ENCODE data around the gene ARMC3.
A peak's percentile ranks its signal among the peaks of the same experiment; 100 is the strongest.

Gene ARMC3

GRCh38 chr10:22931948-22932347, 4.1 kb downstream of the ARMC3 start:
- DNase-seq = no peak

GRCh38 chr10:22932626-22933370, 4.9 kb downstream of the ARMC3 start:
- DNase-seq = no peak

GRCh38 chr10:22934726-22935125, 6.9 kb downstream of the ARMC3 start:
- no peak for DNase-seq

GRCh38 chr10:22942437-22942836, 14.6 kb downstream of the ARMC3 start:
- DNase-seq = no peak

- no peak for DNase-seq
Measured at GRCh38 chr10:22945934-22946673, 18.3 kb downstream of the ARMC3 start.

GRCh38 chr10:22954970-22955369, 27.1 kb downstream of the ARMC3 start:
- no peak for DNase-seq

- no peak for DNase-seq
Measured at GRCh38 chr10:22958338-22958737, 30.5 kb downstream of the ARMC3 start.

DNA sequence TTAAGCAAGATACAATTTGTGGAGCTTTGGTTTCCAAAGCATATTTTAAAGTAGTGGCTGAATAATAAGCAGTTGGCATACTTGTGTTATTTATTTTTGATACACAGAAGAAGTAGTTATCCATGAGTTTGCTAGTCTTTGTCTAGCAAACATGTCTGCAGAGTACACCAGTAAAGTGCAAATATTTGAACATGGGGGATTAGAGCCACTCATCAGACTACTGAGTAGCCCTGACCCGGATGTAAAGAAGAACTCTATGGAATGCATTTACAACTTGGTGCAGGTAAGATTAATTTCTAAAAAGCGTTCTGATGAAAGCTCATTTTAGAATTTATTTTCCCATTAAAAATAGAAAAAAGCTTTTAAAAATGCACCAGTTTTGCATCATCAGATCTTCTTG, 31.4 kb downstream of the ARMC3 start:
- DNase-seq = no peak

DNA sequence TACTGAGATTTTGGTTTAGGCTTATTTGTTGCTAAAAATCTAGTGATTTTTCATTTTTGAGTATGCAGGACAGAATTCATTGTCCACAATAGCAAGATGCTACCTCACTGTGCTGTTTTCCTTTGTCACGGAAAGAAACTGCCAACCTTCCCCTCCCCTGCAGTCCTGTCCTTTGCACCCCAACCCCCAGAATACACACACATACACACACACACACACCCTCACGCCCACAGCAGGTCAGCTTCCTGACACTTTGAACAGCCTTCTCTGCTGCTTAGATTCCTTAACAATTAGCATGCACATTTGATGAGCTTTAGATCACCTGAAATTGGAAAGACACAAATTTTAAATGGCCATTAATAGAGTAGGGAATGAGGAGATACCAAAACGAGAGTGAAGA, 32.1 kb downstream of the ARMC3 start:
- DNase-seq = no peak

DNA sequence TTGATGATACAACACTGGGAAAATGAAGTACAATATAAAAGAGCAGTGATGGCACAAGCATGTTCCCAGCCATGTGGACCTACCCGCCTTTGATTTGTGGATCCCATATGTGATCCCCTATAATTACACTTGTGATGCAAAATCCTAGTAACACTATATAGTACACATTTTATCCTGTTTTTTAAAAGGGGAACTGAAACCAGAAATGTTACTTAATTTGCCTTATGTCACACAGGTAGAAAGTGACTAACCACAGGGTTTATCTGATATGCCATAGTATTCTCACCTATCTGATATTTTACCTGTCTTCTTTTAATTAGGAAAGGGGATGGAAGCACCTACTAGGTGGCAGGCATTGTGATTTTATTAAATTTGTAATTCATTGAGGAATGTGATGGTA, 35.0 kb downstream of the ARMC3 start:
- DNase-seq = no peak

- no peak for DNase-seq
Measured at GRCh38 chr10:22969704-22970103, 41.9 kb downstream of the ARMC3 start.

DNA sequence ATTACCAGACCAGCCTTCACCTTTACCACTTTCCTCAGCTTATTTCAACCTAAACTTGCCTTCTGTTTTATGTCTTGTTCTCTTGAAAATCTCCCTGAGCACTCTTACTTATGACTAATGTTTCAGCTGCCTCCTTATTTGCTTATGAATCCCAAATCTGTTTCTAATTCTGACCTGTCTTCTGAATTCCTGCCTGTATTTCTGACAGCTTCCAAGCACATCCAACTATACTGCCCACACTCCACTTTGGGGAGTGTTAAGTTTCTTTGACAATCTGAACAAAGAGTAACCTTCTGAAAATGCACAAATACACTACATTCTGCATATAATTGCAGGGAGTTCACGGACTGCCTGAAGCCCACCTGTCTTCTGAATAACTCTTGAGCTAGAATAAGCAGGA, 48.7 kb downstream of the ARMC3 start:
- DNase-seq = no peak

- no peak for DNase-seq
Measured at GRCh38 chr10:22977751-22978150, 49.9 kb downstream of the ARMC3 start.

DNA sequence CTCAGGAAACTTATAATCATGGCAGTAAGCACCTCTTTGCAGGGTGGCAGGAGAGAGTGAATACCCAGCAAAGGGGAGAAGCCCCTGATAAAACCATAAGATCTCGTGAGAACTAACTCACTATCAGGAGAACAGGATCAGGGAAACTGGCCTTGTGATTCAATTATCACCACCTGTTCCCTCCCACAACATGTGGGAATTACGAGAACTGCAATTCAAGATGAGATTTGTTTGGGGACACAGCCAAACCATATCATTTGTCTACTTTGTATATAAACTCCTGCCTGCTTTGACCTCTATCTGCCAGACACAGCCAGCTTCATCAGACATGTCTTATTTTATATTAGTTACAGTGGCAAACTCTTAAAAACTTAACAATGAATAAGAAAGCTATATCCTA, 50.4 kb downstream of the ARMC3 start:
- DNase-seq = no peak

- DNase-seq = no peak
Measured at GRCh38 chr10:22978918-22979317, 51.1 kb downstream of the ARMC3 start.

DNA sequence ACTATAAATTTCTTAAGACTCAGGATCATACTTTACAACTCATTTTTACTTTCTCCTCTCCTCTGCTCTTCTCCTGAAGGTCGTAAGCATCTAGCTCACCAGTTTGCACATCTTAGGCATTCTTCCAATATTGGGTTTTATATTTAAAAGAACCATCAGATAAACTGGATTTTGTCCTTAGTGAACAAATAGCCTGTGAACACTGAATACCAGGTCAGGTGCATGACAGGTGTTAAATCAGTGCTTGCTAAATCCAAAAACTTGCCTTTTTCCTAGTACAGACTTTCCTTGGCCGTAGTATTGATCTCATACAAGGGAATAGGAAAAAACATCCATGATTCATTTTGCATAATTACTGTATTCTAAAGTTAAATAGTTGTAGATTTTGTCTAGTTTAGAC, 53.0 kb downstream of the ARMC3 start:
- no peak for DNase-seq

- no peak for DNase-seq
Measured at GRCh38 chr10:22984066-22984465, 56.2 kb downstream of the ARMC3 start.

GRCh38 chr10:22986771-22987542, 59.1 kb downstream of the ARMC3 start:
- DNase-seq = no peak

DNA sequence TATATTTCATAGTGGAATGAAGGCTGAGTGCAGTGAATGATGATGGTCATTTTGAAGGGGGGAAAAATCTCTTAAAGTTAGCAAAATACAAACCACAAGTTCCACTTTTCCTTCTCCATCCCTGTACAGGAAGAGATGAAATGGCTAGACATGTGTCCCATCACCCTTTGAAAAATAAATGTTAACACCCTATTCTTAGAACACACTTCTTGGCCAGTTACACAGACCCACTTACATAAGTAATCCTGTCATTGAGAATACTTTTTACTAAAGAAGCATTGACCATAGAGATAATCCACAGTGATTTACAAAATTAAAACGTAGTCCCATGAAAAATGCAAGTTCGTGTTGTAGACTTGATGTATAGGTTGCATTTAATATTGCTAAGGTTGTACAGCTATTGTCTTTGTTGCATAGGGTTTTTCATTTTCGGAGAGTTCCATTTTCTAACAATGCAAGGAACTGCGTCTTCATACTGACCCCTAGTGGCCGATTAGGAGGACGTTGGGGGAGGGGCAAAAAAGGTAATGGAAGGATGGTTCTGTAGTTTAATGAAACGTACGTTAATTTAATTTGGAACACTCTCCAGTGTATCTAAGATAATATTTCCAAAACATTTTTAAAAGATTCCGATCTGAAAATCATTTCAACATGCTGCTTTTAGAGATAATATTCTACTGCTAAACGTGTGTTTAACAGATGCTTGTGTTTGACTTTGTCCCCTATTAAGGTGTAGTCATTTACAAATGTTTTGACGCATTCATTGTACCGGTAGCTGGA, 60.9 kb downstream of the ARMC3 start:
- DNase-seq = peak; percentile 61

GRCh38 chr10:22990443-22990842, 62.6 kb downstream of the ARMC3 start:
- DNase-seq = no peak

- no peak for DNase-seq
Measured at GRCh38 chr10:22992075-22992474, 64.2 kb downstream of the ARMC3 start.

DNA sequence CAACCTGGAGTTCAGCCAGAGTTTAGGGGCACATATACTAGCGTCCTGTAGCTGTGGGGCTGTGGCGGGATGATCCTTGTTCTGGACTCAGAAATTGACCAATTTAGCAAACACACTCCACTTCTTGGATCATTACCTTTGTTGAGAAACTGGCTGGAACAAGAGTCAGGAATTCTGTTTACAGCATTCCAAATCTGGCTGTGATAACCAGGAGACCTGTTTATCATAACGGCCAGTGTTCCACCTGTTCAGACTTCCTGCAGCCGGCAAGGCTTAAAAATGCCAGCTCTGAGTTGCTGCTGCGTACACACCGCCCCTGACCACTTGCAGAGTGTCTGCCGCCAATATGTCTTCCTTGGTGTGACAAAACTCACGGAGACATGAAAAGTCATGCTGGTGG, 64.8 kb downstream of the ARMC3 start:
- DNase-seq = no peak

DNA sequence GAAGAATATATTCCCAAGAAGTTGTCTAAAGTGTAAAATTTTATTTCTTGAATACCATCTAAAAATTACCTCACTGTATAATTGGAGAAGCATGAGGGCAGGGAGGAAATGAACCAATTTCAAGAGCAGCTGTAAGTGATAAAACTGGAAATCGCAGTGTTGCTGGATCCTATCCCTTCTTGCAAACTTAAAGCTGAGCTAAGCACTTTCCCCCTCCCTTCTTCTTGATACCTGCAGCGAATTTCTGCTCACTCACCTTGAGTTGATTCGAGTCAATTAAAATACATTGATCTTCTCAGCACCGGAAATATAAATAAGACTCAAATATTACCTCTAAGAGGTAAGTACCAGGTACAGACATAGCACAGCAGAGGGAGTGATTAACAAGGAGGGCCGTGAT, 65.5 kb downstream of the ARMC3 start:
- no peak for DNase-seq
